Kidney (tissue), 14 donors: Measurements from ENCODE around the gene RAVER2. TPM values are rescaled to one million over a fixed set of nuclear protein-coding genes. Genes with fewer than 3 reads are reported as not detected.
"Not testable (repeated sequence)": the region's sequence is repeated elsewhere in the genome, so short reads cannot be mapped to it uniquely, and the experiment has no call there.

Experiments used
- DNase-seq, 5 donors: peaks; one replicate each; pipeline ENCODE4 v3.0.0-alpha.2; 2013 to 2020
- FAIRE-seq: peaks from 2 replicates; lab custom pipeline; 2012; peaks lifted over from hg19 to GRCh38; lab: Jason Lieb, UNC
- H3K27ac ChIP-seq, 2 donors: one replicate each; pipeline ENCODE4 v1.7.0; 2013; ENCODE audit warnings: low read depth in 2 of 2, low read length in 2 of 2, inconsistent platforms in 1 of 2
- H3K27me3 ChIP-seq: one replicate; pipeline ENCODE4 v1.7.1; 2013; ENCODE audit warnings: low read length, inconsistent platforms; ENCODE audit not compliant: control insufficient read depth, insufficient read depth
- H3K36me3 ChIP-seq, 3 donors: one replicate each; pipeline versions ENCODE4 v1.7.0 to v1.7.1; 2013; ENCODE audit warnings: low read length in 3 of 3, control low read depth in 1 of 3, inconsistent platforms in 1 of 3; ENCODE audit not compliant: insufficient read depth in 3 of 3, control insufficient read depth in 2 of 3
- H3K4me1 ChIP-seq, 3 donors: one replicate each; pipeline versions ENCODE4 v1.7.0 to v1.7.1; 2013; ENCODE audit warnings: low read length in 3 of 3, inconsistent platforms in 1 of 3, low read depth in 1 of 3; ENCODE audit not compliant: control insufficient read depth in 2 of 3, insufficient read depth in 2 of 3
- H3K4me3 ChIP-seq, 3 donors: one replicate each; pipeline versions ENCODE4 v1.7.0 to v1.8.1; 2013; ENCODE audit warnings: low read length in 3 of 3, control low read depth in 1 of 3, inconsistent platforms in 1 of 3
- H3K9ac ChIP-seq, 3 donors: one replicate each; pipeline versions ENCODE4 v1.7.0 to v1.7.1; 2013; ENCODE audit warnings: low read length in 3 of 3, control low read depth in 1 of 3, inconsistent platforms in 1 of 3
- H3K9me3 ChIP-seq, 3 donors: one replicate each; pipeline versions ENCODE4 v1.7.0 to v1.7.1; 2013; ENCODE audit warnings: low read length in 3 of 3, control low read depth in 1 of 3, inconsistent platforms in 1 of 3; ENCODE audit not compliant: control insufficient read depth in 2 of 3, insufficient read depth in 1 of 3
- intact Hi-C: fragments of 100-400 bp; cut with DNase I; formaldehyde crosslinking; loops from one replicate; pipeline ENCODE4 v1.11.1; 2022
- polyA plus RNA-seq: library from polyadenylated mRNA; stranded (reverse); fragments of 350-450 nt; fragmentation: Illumina TruSeq; extraction: RNeasy Lipid Tissue Mini Kit (QIAGEN cat#74804); gene quantifications from one replicate; pipeline ENCODE4 v1.2.3, GENCODE V29; 2014; ENCODE audit warnings: low read depth, low replicate concordance; ENCODE audit not compliant: insufficient read depth
- total RNA-seq: library from RNA; stranded (reverse); fragmentation: NEBNext Ultra II Directional; extraction: Animal tissue kit (Norgen Biotek cat#: 25700); gene quantifications from one replicate; pipeline ENCODE4 v1.2.1, GENCODE V29; 2021
- TF ChIP-seq, protein P1 (sequence below): IDR thresholded peaks from 3 replicates; pipeline ENCODE4 v1.5.1; 2012; ENCODE audit warnings: mild to moderate bottlenecking, moderate library complexity, borderline replicate concordance; ENCODE audit not compliant: insufficient read depth; ENCODE audit errors: extremely low read depth
- donor health status: control.
- donor health status: control.
- donor health status: control.
- donor health status: control.
- donor health status: control.
- donor health status: DM: yes; HTN: yes; CAD: no.
- donor health status: Normal renal cell carcinoma (clear cell type).

Gene RAVER2
- total and polyA plus RNA-seq, 2 donors from 2014 or later: 7.7 to 9.4 TPM

- H3K9ac ChIP-seq, H3K27ac ChIP-seq, H3K4me3 ChIP-seq, DNase-seq, H3K4me1 ChIP-seq, FAIRE-seq, H3K27me3 ChIP-seq, H3K9me3 ChIP-seq, H3K36me3 ChIP-seq: not testable (repeated sequence)
- intact Hi-C loops: loop anchor here (10.0 kb wide), 2 partner anchors 436 to 556 kb away; no protein-coding TSS in a partner anchor
Observed at GRCh38 chr1:64820572-64820971, 75.7 kb downstream of the RAVER2 start.

GRCh38 chr1:64822621-64823020, 77.7 kb downstream of the RAVER2 start:
- no peak overlapping the region for H3K27ac ChIP-seq
- TF ChIP-seq, protein P1, sequence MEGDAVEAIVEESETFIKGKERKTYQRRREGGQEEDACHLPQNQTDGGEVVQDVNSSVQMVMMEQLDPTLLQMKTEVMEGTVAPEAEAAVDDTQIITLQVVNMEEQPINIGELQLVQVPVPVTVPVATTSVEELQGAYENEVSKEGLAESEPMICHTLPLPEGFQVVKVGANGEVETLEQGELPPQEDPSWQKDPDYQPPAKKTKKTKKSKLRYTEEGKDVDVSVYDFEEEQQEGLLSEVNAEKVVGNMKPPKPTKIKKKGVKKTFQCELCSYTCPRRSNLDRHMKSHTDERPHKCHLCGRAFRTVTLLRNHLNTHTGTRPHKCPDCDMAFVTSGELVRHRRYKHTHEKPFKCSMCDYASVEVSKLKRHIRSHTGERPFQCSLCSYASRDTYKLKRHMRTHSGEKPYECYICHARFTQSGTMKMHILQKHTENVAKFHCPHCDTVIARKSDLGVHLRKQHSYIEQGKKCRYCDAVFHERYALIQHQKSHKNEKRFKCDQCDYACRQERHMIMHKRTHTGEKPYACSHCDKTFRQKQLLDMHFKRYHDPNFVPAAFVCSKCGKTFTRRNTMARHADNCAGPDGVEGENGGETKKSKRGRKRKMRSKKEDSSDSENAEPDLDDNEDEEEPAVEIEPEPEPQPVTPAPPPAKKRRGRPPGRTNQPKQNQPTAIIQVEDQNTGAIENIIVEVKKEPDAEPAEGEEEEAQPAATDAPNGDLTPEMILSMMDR: no peak
- no peaks in the 10 kb centered on the region for H3K27me3 ChIP-seq
- no peaks in the 10 kb centered on the region for H3K9me3 ChIP-seq
- DNase-seq (no peak), FAIRE-seq (no peak)
- intact Hi-C loops: loop anchor here (10.0 kb wide), 2 partner anchors 438 to 558 kb away; no protein-coding TSS in a partner anchor
- H3K4me1 ChIP-seq: no peaks in the 10 kb centered on the region
- H3K4me3 ChIP-seq: no peak overlapping the region
- H3K36me3 ChIP-seq: no peaks in the 10 kb centered on the region
- no peak overlapping the region for H3K9ac ChIP-seq

DNA sequence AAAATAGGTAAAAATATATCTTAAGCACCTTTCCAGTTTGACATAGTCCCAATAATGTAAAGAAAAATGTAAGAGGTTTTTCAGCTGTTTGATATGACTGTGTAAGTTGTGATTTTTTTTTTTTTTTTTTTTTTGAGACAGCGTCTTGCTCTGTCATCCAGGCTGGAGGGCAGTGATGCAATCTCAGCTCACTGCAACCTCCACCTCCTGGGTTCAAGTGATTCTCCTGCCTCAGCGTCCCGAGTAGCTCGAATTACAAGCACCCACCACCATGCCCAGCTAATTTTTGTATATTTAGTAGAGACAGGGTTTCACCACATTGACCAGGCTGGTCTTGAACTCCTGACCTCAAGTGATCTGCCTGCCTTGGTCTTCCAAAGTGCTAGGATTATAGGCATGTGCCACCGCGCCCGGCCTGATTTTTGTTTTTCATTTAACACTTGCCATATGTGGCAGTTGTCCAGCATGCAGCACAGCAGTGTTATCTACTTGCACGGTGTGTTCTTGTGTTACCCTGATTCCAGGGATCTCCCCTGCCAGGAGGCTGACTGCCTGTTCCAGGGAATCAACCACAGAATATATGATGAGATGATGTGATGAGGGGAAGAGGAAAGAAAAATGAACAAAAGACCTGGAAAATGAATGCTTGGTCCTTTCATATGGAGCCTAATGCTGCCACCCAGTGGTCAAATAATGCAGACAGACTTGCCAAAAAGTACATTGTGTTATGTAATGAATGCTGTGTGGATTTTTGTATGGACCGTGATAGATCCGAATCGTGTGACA, 79.0 kb downstream of the RAVER2 start:
- Histone ChIP-seq H3K4me3 (peak overlapping the region in 2 of 3 donors; percentile 3 to 16), H3K27ac (no peak overlapping the region), H3K9ac (no peak overlapping the region), H3K4me1 (no peaks in the 10 kb centered on the region), H3K36me3 (no peaks in the 10 kb centered on the region), H3K9me3 (no peaks in the 10 kb centered on the region), H3K27me3 (no peaks in the 10 kb centered on the region)
- FAIRE-seq: peak; percentile 98
- TF ChIP-seq, protein P1: peak; percentile 89
- DNase-seq: peak in 4 of 5 donors; percentile 61 to 92 (median 80)
- intact Hi-C loops: loop anchor here (10.0 kb wide), 2 partner anchors 439 to 559 kb away; no protein-coding TSS in a partner anchor

DNA sequence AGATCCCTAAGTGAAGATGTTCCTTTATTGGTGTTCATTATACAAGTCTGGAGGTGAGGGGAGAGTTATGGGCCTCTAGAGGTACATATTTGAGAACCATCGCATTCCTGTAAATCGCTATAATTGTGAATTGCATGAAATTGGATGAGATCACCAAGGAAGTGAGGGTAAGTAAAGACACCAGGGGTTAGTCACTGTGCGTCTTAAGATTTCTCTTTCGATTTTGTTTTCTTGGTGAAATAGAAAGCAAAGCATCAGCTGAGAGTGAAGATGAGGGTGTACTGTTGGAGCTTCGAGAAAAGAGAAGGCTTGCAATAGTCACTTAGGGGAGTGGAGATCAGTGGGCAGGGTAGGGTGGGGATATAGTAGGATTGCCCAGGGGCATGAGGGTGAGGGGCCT, 82.1 kb downstream of the RAVER2 start:
- Histone ChIP-seq H3K4me3 (no peak overlapping the region), H3K4me1 (no peaks in the 10 kb centered on the region), H3K36me3 (no peaks in the 10 kb centered on the region), H3K27ac (no peak overlapping the region), H3K9me3 (no peaks in the 10 kb centered on the region), H3K9ac (no peak overlapping the region), H3K27me3 (no peaks in the 10 kb centered on the region)
- intact Hi-C loops: loop anchor here (10.0 kb wide), 2 partner anchors 442 to 562 kb away; no protein-coding TSS in a partner anchor
- DNase-seq: no peak
- FAIRE-seq: no peak
- TF ChIP-seq, protein P1: no peak
